Stimulated activated CD4-positive, alpha-beta T cell treated with anti-CD3 and anti-CD28 coated beads, Interleukin-12 subunit alpha, Interleukin-12 subunit beta, amount 100 ng/mL, for 24 hours (primary cell): Measurements from ENCODE around the gene LRP10.
A peak's percentile ranks its signal among the peaks of the same experiment; 100 is the strongest.

Experiments
- DNase-seq, 2 experiments: peaks; one replicate each; pipeline ENCODE4 v3.0.0-alpha.2; 2020; ENCODE audit warnings: low read depth in 2 of 2

Gene LRP10

GRCh38 chr14:22919601-22919921, 48.0 kb downstream of the LRP10 start:
- DNase-seq: no peak

- no peak for DNase-seq
Measured at GRCh38 chr14:22920697-22921096, 49.2 kb downstream of the LRP10 start.

GRCh38 chr14:22922294-22922693, 50.8 kb downstream of the LRP10 start:
- no peak for DNase-seq

GRCh38 chr14:22923746-22924145, 52.2 kb downstream of the LRP10 start:
- no peak for DNase-seq

GRCh38 chr14:22925513-22925912, 54.0 kb downstream of the LRP10 start:
- no peak for DNase-seq

- DNase-seq: no peak
Measured at GRCh38 chr14:22926316-22926715, 54.8 kb downstream of the LRP10 start.

GRCh38 chr14:22928237-22929103, 56.9 kb downstream of the LRP10 start:
- DNase-seq: no peak

- peak; percentile 97 to 99 for DNase-seq
Measured at GRCh38 chr14:22929104-22929960, 57.8 kb downstream of the LRP10 start, which contains the start of gene PRMT5. Gene PRMT5, minus strand, starts transcription at chr14:22929376. Its CDS starts 15 bp downstream, at chr14:22929361.

- DNase-seq: no peak
Measured at GRCh38 chr14:22929961-22930364, 58.4 kb downstream of the LRP10 start.
